ENCODE data around the gene SND1.
"Not testable (repeated sequence)": the region's sequence is repeated elsewhere in the genome, so short reads cannot be mapped to it uniquely, and the experiment has no call there.

SND1 gene

GRCh38 chr7:127901895-127902703 lies 250.1 kb downstream of the SND1 start:
- POLR2A ChIA-PET = no interaction called here
- TF ChIP-seq CTCF (IDR thresholded peaks at IDR 0.05; ENCODE audit: control extremely low read depth, extremely low read depth, low read depth, missing control alignments) = no peak

GRCh38 chr7:127902753-127903152 lies 250.8 kb downstream of the SND1 start:
- POLR2A ChIA-PET; DNase-seq (ENCODE audit: extremely low spot score): not testable (repeated sequence)
- CTCF ChIA-PET = interaction anchor here (1.4 to 2.2 kb wide), 3 partner anchors 9 to 27 kb away, joined by 4 to 6 read pairs (median 5); no protein-coding TSS in a partner anchor

More at GRCh38 chr7:127901895-127902703, 250.1 kb downstream of the SND1 start:
- DNase-seq (ENCODE audit: extremely low spot score) = no peak
- CTCF ChIA-PET = interaction anchor here (1.4 to 2.2 kb wide), 3 partner anchors 8 to 28 kb away, joined by 4 to 6 read pairs (median 5); no protein-coding TSS in a partner anchor

- TF ChIP-seq CTCF (IDR thresholded peaks at IDR 0.05; ENCODE audit: control extremely low read depth, extremely low read depth, low read depth, missing control alignments) = no peak
- ChIA-PET POLR2A (no interaction called here), CTCF (interaction anchor here (0.7 to 8.1 kb wide), 7 partner anchors 7 to 111 kb away, joined by 3 to 42 read pairs (median 3); no protein-coding TSS in a partner anchor)
- no peak for DNase-seq (ENCODE audit: extremely low spot score)
These were observed 252.1 kb downstream of the SND1 start for GRCh38 chr7:127903892-127904669.

GRCh38 chr7:127904670-127904985 lies 252.6 kb downstream of the SND1 start:
- no peak for TF ChIP-seq CTCF (IDR thresholded peaks at IDR 0.05; ENCODE audit: control extremely low read depth, extremely low read depth, low read depth, missing control alignments)
- DNase-seq (ENCODE audit: extremely low spot score) = no peak
- ChIA-PET CTCF (interaction anchor here (0.8 to 8.1 kb wide), 5 partner anchors 8 to 111 kb away, joined by 3 to 42 read pairs (median 3); no protein-coding TSS in a partner anchor), POLR2A (no interaction called here)

- CTCF ChIA-PET = interaction anchor here (0.8 to 8.1 kb wide), 6 partner anchors 8 to 112 kb away, joined by 3 to 42 read pairs (median 3); no protein-coding TSS in a partner anchor
- no peak for DNase-seq (ENCODE audit: extremely low spot score)
- TF ChIP-seq CTCF (IDR thresholded peaks at IDR 0.05; ENCODE audit: control extremely low read depth, extremely low read depth, low read depth, missing control alignments) = no peak
- POLR2A ChIA-PET = no interaction called here
These were observed 253.0 kb downstream of the SND1 start for GRCh38 chr7:127905021-127905420.

GRCh38 chr7:127905491-127906330 lies 253.7 kb downstream of the SND1 start:
- CTCF ChIA-PET = interaction anchor here (1.1 to 8.1 kb wide), 6 partner anchors 9 to 303 kb away, joined by 3 to 42 read pairs (median 4); no protein-coding TSS in a partner anchor
- DNase-seq (ENCODE audit: extremely low spot score) = no peak

More at GRCh38 chr7:127905491-127906330, 253.7 kb downstream of the SND1 start:
- POLR2A ChIA-PET = no interaction called here
- no peak for TF ChIP-seq CTCF (IDR thresholded peaks at IDR 0.05; ENCODE audit: control extremely low read depth, extremely low read depth, low read depth, missing control alignments)
